HEK293T (cell line): Measurements from ENCODE around the gene RYR1.

ENCODE experiments used
- ARNT ChIP-seq: fragments of 450-650 bp; IDR thresholded peaks from 2 replicates; pipeline ENCODE4 v1.6.1; 2017; ENCODE audit warnings: mild to moderate bottlenecking
- BHLHE40 ChIP-seq: fragments of 450-650 bp; IDR thresholded peaks from 2 replicates; pipeline ENCODE4 v1.6.1; 2016; ENCODE audit warnings: mild to moderate bottlenecking, moderate library complexity, borderline replicate concordance
- ELF4 ChIP-seq: fragments of 450-650 bp; IDR thresholded peaks from 2 replicates; pipeline ENCODE4 v1.6.1; 2017; ENCODE audit warnings: antibody characterized with exemption
- FOXK2 ChIP-seq: fragments of 450-650 bp; IDR thresholded peaks from 2 replicates; pipeline ENCODE4 v1.6.1; 2016; ENCODE audit warnings: mild to moderate bottlenecking
- FOXM1 ChIP-seq: fragments of 450-650 bp; IDR thresholded peaks from 2 replicates; pipeline ENCODE4 v1.6.1; 2017; ENCODE audit warnings: mild to moderate bottlenecking, borderline replicate concordance
- HDGF ChIP-seq: fragments of 450-650 bp; IDR thresholded peaks from 2 replicates; pipeline ENCODE4 v1.6.1; 2017; ENCODE audit warnings: antibody characterized with exemption, borderline replicate concordance
- L3MBTL2 ChIP-seq: fragments of 450-650 bp; conservative IDR thresholded peaks from 2 replicates; pipeline ENCODE4 v1.6.1; 2016; ENCODE audit warnings: mild to moderate bottlenecking
- SP1 ChIP-seq: fragments of 450-650 bp; IDR thresholded peaks from 2 replicates; pipeline ENCODE4 v1.6.1; 2017
- SUZ12 ChIP-seq: fragments of 450-650 bp; IDR thresholded peaks from 2 replicates; pipeline ENCODE4 v1.6.1; 2016; ENCODE audit warnings: mild to moderate bottlenecking
- ZNF384 ChIP-seq: fragments of 450-650 bp; IDR thresholded peaks from 2 replicates; pipeline ENCODE4 v1.6.1; 2016

GRCh38 chr19:38571682-38572081, 138.2 kb downstream of the RYR1 start:
- TF ChIP-seq SP1 (no peak), FOXM1 (no peak), FOXK2 (no peak), HDGF (no peak), ZNF384 (no peak), ELF4 (no peak), ARNT (no peak), SUZ12 (no peak), BHLHE40 (no peak), L3MBTL2 (no peak)
